ENCODE results near the gene SLC12A5. TPM values are rescaled to one million over a fixed set of nuclear protein-coding genes. Genes with fewer than 3 reads are reported as not detected.

The SLC12A5 gene
- total RNA-seq, 1 donor from 2014 or later: 3.9 TPM

GRCh38 chr20:46004187-46004586, 24.8 kb upstream of the SLC12A5 start:
- intact Hi-C loops (cut with DNase I): no loop called here
- ATAC-seq (peak; percentile 70), DNase-seq (ENCODE audit: low spot score) (no peak)

DNA sequence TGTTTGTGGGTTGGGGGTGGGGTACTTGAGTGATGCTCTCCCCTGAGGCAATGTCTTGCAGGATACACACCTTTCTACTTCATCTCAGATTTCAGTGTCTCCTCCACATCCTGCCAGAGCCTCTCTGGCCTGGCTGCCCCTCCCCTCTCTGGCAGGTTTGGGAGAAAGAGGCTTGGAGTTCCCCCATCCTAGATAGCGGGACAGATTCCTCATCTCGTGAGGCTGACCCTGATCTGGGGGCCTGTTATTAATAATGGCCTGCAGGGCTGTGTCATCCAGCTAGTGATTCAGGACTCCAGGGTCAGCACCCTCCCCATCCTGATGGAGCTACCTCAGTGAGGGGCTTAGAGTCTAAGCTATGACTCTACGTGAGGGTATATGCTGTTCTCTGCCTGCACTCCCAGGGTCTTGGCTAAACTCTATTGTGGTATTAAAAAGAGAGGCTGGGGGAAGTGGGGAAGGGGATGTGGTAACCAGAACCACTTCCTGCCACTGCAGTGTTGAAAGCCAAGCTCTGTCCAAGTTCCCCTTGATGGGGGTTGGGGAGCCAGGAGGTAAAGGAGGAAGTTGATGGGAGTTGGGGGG, 24.0 kb upstream of the SLC12A5 start:
- intact Hi-C loops (cut with DNase I): no loop called here
- ATAC-seq: peak; percentile 83

GRCh38 chr20:46006022-46006705, 22.9 kb upstream of the SLC12A5 start:
- intact Hi-C loops (cut with DNase I): no loop called here
- DNase-seq (ENCODE audit: low spot score): no peak
- ATAC-seq: no peak

More for the DNA sequence above, 24.0 kb upstream of the SLC12A5 start:
- no peak for DNase-seq (ENCODE audit: low spot score)

DNA sequence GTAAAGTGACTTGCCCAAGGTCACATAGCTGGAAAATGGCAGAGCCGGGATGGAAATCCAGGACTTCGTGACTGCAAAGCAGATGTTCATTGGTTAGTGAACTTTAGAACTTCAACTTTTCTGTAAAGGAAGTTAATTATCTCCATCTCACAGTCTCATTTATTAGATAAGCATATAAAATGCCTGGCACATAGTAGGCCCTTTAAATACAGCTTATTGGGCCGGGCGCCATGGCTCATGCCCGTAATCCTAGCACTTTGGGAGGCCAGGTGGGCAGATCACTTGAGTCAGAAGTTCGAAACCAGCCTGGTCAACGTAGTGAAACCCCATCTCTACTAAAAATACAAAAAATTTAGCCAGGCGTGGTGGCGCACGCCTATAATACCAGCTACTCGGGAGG, 22.1 kb upstream of the SLC12A5 start:
- ATAC-seq: no peak
- intact Hi-C loops (cut with DNase I): no loop called here
- no peak for DNase-seq (ENCODE audit: low spot score)

DNA sequence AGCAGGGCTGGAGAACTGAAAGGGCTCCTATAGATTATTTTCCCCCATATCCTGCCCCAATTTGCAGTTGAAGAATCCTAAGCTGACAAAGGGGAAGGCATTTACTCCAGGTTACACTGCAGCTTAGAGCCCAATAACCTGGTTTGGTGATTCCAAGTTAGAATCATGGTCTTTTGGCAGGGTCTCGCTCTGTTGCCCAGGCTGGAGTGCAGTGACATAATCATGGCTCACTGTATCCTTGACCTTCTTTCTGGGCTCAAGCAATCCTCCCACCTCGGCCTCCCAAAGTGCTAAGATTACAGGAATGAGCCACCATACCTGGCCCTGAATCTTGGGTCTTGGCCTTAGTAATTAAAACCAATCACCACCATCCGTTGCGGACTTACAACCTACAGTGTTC, 21.3 kb upstream of the SLC12A5 start:
- intact Hi-C loops (cut with DNase I): no loop called here
- no peak for DNase-seq (ENCODE audit: low spot score)
- no peak for ATAC-seq

GRCh38 chr20:46009816-46010215, 19.2 kb upstream of the SLC12A5 start:
- ATAC-seq (no peak), DNase-seq (ENCODE audit: low spot score) (no peak)
- intact Hi-C loops (cut with DNase I): no loop called here

DNA sequence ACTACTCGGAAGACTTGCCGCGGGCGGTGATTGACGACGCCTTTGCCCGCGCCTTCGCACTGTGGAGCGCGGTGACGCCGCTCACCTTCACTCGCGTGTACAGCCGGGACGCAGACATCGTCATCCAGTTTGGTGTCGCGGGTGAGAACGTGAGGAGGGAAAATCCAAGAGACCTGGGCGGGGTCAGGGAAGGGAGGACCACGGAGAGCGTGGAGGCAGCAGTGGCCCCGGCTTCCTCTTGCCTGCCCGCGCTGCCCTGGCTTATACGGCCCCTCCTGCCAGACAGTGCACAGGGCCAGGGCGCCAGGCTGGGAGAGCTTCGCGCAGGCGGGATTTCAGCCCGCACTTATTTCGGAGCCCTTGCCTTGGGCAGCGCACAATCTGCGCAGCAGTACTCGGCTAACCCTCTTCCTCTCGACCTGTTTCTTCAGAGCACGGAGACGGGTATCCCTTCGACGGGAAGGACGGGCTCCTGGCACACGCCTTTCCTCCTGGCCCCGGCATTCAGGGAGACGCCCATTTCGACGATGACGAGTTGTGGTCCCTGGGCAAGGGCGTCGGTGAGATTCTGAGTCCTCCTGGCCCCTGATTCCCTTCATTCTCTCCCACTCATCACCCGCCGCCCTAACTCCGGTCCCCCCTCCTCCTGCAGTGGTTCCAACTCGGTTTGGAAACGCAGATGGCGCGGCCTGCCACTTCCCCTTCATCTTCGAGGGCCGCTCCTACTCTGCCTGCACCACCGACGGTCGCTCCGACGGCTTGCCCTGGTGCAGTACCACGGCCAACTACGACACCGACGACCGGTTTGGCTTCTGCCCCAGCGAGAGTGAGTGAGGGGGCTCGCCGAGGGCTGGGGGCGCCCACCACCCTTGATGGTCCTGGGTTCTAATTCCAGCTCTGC, 18.3 kb upstream of the SLC12A5 start:
- intact Hi-C loops (cut with DNase I): no loop called here
- no peak for DNase-seq (ENCODE audit: low spot score)
- peak; percentile 42 for ATAC-seq

GRCh38 chr20:46011631-46012482, 17.2 kb upstream of the SLC12A5 start:
- ATAC-seq (no peak), DNase-seq (ENCODE audit: low spot score) (peak; percentile 73)
- intact Hi-C loops (cut with DNase I): no loop called here

GRCh38 chr20:46012921-46013320, 16.1 kb upstream of the SLC12A5 start:
- DNase-seq (ENCODE audit: low spot score): no peak
- intact Hi-C loops (cut with DNase I): no loop called here
- ATAC-seq: no peak

GRCh38 chr20:46013322-46013828, 15.6 kb upstream of the SLC12A5 start:
- DNase-seq (ENCODE audit: low spot score) (no peak), ATAC-seq (no peak)
- intact Hi-C loops (cut with DNase I): no loop called here

DNA sequence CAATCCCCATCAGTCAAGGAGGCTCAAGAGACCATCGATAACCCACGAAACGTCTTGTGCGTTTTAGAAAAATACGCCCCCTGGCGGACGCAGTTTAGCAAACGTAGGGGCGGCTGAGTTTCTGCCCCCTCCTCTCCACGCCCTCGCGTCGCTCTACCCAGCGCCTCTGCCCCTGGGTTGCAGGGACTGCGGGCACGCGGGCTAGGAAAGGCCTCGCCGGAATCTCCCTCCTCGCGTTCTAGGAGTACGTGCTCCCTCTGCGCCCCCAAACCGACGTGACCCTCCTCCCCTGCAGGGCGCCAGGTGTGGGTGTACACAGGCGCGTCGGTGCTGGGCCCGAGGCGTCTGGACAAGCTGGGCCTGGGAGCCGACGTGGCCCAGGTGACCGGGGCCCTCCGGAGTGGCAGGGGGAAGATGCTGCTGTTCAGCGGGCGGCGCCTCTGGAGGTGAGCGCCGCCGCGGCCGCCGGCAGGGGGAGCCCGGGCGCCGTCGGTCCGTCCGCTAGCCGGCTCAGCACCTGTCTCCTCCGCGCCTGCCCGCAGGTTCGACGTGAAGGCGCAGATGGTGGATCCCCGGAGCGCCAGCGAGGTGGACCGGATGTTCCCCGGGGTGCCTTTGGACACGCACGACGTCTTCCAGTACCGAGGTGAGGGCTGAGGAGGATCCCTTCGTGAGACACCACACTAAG, 15.0 kb upstream of the SLC12A5 start:
- intact Hi-C loops (cut with DNase I): no loop called here
- ATAC-seq: peak; percentile 67
- DNase-seq (ENCODE audit: low spot score): peak; percentile 79

DNA sequence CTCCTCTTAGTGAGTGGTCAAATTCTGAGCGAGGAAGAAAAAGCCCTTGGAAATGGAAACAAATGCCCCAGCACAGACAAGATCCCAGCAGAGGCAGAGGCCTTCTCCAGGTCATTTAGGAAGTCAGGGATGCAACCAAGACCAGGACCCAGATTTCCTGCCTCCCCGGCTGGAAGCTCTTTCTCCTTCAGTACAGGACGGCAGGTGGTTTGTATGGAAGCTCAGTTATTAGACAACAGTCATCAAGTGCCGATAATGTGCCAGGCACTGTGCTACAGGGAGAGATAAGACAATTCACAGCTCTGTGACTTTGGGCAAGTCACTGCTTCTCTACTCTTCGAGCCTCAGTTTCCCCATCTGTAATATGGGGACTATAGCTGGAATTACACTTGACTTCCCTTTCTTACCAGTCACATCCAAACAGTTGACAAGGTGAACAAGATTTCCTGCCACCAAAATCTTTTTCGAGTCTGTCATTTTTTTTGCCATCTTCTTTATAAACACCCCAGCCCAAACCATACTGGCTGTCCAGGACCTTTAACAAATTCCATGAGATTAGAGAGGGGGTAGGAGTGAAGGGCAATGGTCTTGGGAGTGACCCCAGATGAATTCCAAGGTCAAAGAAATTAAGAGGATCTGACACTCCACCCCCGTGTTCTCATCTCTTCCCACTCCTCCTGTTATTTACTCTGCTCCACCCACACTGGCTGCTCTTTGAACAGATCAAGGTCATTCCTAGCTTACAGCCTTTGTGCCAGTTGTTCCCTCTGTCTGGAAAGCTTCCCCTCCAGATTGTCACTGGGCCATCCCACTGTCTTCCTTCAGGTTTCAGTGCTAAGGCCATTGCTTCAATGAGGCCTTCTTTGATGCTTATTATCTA, 14.3 kb upstream of the SLC12A5 start:
- DNase-seq (ENCODE audit: low spot score): no peak
- intact Hi-C loops (cut with DNase I): no loop called here
- ATAC-seq: no peak

DNA sequence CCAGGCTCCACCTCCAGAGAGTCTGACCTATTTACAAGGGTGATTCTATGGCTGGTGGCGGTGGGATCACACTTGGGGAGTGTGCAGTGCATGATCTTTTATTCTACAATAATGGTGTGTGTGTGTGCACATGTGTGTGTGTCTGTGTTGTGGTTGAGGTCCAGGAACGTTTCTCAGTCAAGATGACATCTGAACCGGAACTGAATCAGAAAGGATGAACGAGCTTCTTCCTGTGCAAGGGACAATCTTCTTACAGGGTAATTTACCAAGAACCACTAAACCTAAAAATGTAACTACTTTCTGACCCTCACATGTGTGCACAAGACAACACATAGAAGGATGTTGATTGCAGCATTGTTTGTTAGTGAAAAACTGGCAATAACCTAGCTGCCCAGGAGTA, 11.7 kb upstream of the SLC12A5 start:
- DNase-seq (ENCODE audit: low spot score) (no peak), ATAC-seq (no peak)
- intact Hi-C loops (cut with DNase I): no loop called here

GRCh38 chr20:46018112-46018511, 10.9 kb upstream of the SLC12A5 start:
- DNase-seq (ENCODE audit: low spot score) (no peak), ATAC-seq (no peak)
- intact Hi-C loops (cut with DNase I): no loop called here

GRCh38 chr20:46018611-46019010, 10.4 kb upstream of the SLC12A5 start:
- ATAC-seq (no peak), DNase-seq (ENCODE audit: low spot score) (no peak)
- intact Hi-C loops (cut with DNase I): no loop called here

GRCh38 chr20:46020555-46020954, 8.5 kb upstream of the SLC12A5 start:
- ATAC-seq: no peak
- intact Hi-C loops (cut with DNase I): no loop called here
- no peak for DNase-seq (ENCODE audit: low spot score)

Data from sciatic nerve (tissue), 2 donors.